ENCODE results near the gene ATP8B1.

- TF ChIP-seq, protein P1, sequence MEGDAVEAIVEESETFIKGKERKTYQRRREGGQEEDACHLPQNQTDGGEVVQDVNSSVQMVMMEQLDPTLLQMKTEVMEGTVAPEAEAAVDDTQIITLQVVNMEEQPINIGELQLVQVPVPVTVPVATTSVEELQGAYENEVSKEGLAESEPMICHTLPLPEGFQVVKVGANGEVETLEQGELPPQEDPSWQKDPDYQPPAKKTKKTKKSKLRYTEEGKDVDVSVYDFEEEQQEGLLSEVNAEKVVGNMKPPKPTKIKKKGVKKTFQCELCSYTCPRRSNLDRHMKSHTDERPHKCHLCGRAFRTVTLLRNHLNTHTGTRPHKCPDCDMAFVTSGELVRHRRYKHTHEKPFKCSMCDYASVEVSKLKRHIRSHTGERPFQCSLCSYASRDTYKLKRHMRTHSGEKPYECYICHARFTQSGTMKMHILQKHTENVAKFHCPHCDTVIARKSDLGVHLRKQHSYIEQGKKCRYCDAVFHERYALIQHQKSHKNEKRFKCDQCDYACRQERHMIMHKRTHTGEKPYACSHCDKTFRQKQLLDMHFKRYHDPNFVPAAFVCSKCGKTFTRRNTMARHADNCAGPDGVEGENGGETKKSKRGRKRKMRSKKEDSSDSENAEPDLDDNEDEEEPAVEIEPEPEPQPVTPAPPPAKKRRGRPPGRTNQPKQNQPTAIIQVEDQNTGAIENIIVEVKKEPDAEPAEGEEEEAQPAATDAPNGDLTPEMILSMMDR (IDR thresholded peaks at IDR 0.05 in 4 of 5, conservative IDR thresholded peaks at IDR 0.05 in 1 of 5) = no peak
- no peak for TF ChIP-seq POLR2A (IDR thresholded peaks at IDR 0.05)
Measured at GRCh38 chr18:57666818-57667497, 136.2 kb downstream of the ATP8B1 start.

All from gastrocnemius medialis (tissue), 4 donors.